ENCODE measurements around the gene KDM3B.
"Not testable (repeated sequence)": the region's sequence is repeated elsewhere in the genome, so short reads cannot be mapped to it uniquely, and the experiment has no call there.

KDM3B gene

DNA sequence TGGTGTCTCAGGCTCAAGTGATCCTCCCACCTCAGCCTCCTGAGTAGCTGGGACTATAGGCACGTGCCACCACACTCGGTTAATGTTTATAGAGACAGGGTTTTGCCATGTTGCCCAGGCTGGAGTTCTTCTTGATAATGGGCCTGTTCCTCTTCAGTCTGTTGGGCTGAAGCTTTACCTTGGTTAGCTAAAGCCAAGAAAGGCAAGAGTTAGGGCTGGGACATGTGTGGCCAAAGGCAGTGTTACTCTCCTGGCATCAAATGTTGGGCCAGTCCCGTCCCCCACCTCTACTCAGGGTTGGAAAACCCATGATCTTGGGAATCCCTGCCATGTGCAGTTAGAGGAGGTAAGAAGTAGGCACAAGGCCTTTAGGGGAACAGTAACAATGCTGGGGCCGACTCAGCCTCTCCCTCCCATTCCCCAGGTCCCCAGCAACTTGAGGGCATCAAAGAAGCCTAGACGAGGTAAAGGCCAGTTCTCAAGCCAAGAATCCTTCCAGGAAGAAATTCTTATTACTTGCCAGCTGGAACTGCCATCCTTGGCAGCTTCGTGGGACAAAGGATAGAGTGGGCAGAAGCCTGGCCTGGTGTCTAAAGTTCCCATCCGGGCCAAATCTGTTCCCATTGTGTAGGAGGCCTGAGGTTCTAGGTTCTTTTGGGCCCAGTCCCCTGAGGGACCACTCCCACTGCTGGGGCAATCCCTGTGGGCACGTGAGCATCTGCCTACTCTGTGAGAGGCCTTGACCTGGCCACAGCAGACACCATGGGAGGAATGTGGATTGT is 117.2 kb downstream of the KDM3B start:
- no peak for FAIRE-seq

DNA sequence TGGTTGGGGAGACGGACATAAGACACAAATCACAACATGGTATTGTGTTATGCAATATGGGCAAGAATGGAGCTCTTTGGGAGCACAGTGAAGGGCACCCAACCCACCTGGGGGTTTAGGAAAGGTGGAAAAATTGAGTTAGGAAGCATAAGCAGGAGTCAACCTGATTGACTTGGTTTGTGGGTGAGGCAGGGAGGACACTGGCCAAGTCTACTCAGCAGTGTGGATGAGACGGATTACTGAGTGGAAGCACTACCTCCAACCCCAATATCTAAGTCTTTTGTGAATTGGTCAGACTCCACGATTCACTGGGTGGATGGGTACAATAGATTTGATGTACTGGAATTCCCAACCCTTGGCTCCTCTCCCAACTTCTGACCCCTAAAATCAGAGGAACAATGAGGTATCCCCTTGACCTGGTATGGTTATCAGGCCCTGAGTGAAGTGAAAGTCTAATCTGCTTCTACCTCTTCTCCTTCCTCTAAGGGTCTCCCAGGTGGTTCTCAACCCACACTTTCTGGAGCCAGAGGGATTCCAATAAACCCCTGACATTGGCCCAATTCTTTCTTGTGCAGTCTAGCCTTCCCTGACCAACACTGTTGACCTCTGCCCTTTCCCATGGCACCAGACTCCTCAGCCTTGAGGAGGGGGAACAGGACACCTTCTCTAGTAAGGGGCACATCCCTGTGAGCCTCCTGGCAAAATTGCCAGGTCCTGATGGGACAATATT is 118.0 kb downstream of the KDM3B start:
- no peak for FAIRE-seq

DNA sequence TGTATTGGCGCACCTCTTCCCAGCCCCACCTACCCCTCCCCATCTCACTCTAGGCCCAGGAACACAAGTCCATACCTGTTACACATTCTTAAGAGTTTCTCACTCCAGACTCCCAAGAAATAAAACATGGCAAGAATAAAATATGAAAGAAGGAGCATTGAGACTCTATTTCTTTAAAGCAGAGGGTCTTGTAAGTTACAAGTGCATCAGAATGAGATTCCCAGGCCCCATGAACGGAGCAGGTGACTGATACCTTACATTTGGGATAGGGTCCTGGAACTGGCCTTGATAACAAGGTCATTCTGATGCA is 118.5 kb downstream of the KDM3B start:
- no peak for FAIRE-seq

DNA sequence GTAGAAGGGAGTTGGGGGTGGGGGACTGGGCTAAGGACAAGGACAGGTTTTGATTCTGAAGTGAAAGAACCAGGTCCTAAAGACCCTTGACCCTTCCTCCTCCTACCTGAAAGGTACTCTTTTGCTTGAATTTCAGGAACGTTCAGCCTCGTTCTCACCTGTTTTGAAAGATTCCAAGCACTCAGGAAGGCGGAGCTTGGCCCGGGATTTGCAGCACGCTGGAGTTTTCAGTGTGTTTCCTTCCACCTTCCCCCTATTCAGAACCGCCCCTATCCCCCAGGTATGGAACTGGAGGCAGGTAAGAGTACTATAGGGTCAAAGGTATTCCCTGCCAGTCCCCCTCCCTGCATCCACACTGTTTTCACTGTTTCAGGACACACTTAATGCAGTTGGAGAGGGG is 119.9 kb downstream of the KDM3B start:
- no peak for FAIRE-seq

DNA sequence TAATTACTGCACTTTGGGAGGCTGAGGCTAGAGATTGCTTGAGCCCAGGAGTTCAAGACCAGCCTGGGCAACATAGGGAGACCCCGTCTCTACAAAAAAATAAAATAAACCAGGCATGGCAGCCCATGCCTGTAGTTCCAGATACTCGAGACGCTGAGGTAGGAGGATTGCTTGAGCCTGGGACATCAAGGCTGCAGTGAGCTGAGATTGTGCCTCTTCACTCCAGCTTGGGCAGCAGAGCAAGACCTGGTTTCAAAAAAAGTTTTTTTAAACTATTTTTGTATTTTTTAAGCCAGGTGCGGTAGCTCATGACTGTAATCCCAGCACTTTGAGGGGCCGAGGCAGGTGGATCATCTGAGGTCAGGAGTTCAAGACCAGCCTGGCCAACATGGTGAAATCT is 120.7 kb downstream of the KDM3B start:
- not testable (repeated sequence) for FAIRE-seq

DNA sequence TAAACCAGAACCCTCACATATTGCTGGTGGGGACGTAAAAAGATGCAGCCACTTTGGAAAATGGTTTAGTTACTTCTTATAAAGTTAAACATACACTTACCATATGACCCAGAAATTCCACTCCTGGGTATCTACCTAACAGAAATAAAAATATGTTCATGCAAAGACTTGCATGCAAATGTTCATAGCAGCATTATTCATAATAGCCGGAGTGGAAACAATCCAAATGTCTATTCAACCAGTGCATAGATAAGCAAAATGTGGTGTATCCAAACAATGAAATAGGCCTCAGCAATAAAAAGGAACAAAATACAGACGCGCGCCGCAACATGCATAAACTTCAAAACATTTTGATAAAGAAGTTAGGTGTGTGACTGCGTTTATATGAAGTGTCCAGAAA is 124.4 kb downstream of the KDM3B start:
- no peak for FAIRE-seq

DNA sequence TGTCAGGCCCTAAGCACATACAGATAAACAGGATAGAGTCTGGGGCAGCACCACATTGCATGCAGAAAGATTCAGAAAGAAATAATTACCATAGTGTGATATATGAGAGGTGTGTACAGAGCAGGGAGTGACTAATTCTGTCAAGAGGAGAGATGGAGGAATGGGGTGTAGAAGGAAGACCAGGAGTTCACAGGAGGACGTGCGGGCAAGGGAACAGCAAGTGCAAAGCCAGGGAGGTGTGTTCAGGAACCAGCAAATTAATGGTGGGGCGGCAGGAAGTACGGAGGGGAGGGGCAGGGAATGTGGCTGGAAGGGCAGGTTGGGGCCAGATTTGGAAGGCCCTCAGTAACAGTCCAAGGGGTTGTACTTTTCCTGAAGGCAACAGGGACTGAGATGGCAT is 130.2 kb downstream of the KDM3B start:
- FAIRE-seq: no peak
